MM.1S (cell line): ENCODE data around the gene CA5B.

Source experiments
- EZH2phosphoT487 ChIP-seq: fragments of 300-600 bp; sonication (generic); IDR thresholded peaks from 2 replicates; pipeline ENCODE4 v1.6.1; 2018; ENCODE audit warnings: antibody characterized with exemption, low read length
- TF ChIP-seq, protein P1 (sequence below): fragments of 300-600 bp; sonication (generic); IDR thresholded peaks from 2 replicates; pipeline ENCODE4 v1.5.1; 2016; ENCODE audit warnings: antibody characterized with exemption, low read length, mixed read lengths

- TF ChIP-seq, protein P1, sequence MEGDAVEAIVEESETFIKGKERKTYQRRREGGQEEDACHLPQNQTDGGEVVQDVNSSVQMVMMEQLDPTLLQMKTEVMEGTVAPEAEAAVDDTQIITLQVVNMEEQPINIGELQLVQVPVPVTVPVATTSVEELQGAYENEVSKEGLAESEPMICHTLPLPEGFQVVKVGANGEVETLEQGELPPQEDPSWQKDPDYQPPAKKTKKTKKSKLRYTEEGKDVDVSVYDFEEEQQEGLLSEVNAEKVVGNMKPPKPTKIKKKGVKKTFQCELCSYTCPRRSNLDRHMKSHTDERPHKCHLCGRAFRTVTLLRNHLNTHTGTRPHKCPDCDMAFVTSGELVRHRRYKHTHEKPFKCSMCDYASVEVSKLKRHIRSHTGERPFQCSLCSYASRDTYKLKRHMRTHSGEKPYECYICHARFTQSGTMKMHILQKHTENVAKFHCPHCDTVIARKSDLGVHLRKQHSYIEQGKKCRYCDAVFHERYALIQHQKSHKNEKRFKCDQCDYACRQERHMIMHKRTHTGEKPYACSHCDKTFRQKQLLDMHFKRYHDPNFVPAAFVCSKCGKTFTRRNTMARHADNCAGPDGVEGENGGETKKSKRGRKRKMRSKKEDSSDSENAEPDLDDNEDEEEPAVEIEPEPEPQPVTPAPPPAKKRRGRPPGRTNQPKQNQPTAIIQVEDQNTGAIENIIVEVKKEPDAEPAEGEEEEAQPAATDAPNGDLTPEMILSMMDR: no peak
- no peak for TF ChIP-seq EZH2phosphoT487
These were observed 96.9 kb downstream of the CA5B start for GRCh38 chrX:15834827-15835595.
